ENCODE measurements around the gene PTPRU. TPM values are rescaled to one million over a fixed set of nuclear protein-coding genes. Genes with fewer than 3 reads are reported as not detected.

PTPRU gene
- total RNA-seq, 4 donors from 2014 or later, result 11.4 to 59.4 (median 35.3) TPM

DNA sequence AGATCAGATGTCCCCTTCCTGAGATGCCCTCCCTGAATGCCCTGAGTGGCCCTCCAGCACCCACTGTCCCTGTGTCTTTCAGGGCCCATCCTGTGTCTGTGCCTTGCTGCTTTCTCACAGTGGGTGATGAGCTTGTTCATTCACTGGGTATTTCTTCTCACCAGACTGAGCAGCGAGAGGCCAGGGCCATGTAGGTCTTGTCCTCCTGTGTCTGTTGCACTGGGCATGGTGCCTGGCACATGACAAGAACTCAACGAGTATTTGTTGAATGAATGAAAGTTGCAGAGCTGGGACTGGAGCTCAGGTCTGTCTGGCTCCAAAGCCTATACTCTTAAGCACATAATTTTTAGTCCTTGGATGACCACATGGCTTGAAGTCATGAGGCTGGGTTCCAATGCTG is 93.8 kb downstream of the PTPRU start:
- Histone ChIP-seq H3K4me3 (no peak overlapping the region), H3K27me3 (no peaks in the 10 kb centered on the region), H3K36me3 (no peaks in the 10 kb centered on the region), H3K27ac (no peak overlapping the region), H3K4me1 (no peaks in the 10 kb centered on the region), H3K9me3 (no peaks in the 10 kb centered on the region)
- in situ Hi-C loops (cut with MboI; ENCODE audit: low sequenced_read_pairs in 4 of 4), result no loop called here
- ATAC-seq (no peak), DNase-seq (no peak)
- intact Hi-C loops (cut with DNase I; ENCODE audit: low total_unique reads), result no loop called here
- TF ChIP-seq, protein P1, sequence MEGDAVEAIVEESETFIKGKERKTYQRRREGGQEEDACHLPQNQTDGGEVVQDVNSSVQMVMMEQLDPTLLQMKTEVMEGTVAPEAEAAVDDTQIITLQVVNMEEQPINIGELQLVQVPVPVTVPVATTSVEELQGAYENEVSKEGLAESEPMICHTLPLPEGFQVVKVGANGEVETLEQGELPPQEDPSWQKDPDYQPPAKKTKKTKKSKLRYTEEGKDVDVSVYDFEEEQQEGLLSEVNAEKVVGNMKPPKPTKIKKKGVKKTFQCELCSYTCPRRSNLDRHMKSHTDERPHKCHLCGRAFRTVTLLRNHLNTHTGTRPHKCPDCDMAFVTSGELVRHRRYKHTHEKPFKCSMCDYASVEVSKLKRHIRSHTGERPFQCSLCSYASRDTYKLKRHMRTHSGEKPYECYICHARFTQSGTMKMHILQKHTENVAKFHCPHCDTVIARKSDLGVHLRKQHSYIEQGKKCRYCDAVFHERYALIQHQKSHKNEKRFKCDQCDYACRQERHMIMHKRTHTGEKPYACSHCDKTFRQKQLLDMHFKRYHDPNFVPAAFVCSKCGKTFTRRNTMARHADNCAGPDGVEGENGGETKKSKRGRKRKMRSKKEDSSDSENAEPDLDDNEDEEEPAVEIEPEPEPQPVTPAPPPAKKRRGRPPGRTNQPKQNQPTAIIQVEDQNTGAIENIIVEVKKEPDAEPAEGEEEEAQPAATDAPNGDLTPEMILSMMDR (IDR thresholded peaks at IDR 0.05 in 4 of 5, conservative IDR thresholded peaks at IDR 0.05 in 1 of 5), result no peak
- no peak for TF ChIP-seq POLR2A (IDR thresholded peaks at IDR 0.05)

DNA sequence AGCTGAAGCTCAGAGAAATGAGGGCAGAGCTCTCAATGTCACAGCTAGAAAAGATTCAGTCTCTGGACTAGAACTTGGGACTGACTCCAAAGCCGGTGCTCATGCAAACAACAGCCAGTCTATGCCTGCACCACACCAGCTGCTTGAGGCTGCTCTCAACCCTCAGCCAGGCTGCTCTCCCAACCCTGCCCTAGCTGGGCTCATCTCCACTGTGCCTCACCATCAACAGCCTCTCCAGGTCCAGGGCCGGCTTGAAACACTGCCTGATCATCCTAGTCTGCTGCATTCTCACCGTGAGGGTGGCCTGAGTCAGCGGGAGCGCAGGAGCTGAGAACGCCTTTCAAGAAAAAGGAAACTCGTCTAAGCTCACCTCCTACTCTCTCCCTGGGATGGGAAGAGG is 94.5 kb downstream of the PTPRU start:
- Histone ChIP-seq H3K27me3 (no peaks in the 10 kb centered on the region), H3K36me3 (no peaks in the 10 kb centered on the region), H3K4me3 (no peak overlapping the region), H3K4me1 (no peaks in the 10 kb centered on the region), H3K27ac (no peak overlapping the region), H3K9me3 (no peaks in the 10 kb centered on the region)
- TF ChIP-seq, protein P1 (IDR thresholded peaks at IDR 0.05 in 4 of 5, conservative IDR thresholded peaks at IDR 0.05 in 1 of 5), result no peak
- TF ChIP-seq POLR2A (IDR thresholded peaks at IDR 0.05), result no peak
- in situ Hi-C loops (cut with MboI; ENCODE audit: low sequenced_read_pairs in 4 of 4) (no loop called here), intact Hi-C loops (cut with DNase I; ENCODE audit: low total_unique reads) (no loop called here)
- DNase-seq (no peak), ATAC-seq (no peak)

DNA sequence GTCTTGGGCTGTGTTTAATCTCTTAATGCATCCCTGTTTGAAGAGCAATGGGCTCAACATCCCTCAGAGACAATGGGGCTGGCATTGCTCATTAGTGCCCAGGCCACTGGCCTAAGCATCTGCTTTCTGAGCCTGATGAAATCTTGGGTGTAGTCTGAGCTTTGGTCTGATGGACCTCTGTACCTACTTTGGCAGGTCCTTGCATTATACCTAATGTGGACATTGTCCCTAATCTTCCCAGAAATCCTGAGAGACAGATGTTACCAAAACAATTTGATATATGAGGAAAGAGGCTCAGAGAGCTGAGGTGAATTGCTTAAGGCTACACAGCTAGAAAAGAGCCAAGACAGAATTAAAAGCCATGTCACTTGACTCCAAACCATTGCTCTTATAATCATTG is 95.0 kb downstream of the PTPRU start:
- intact Hi-C loops (cut with DNase I; ENCODE audit: low total_unique reads), result no loop called here
- no peaks in the 10 kb centered on the region for H3K27me3 ChIP-seq
- H3K27ac ChIP-seq, result no peak overlapping the region
- no peaks in the 10 kb centered on the region for H3K4me1 ChIP-seq
- DNase-seq, result no peak
- no peak for ATAC-seq
- no peaks in the 10 kb centered on the region for H3K9me3 ChIP-seq
- in situ Hi-C loops (cut with MboI; ENCODE audit: low sequenced_read_pairs in 4 of 4), result no loop called here
- TF ChIP-seq, protein P1 (IDR thresholded peaks at IDR 0.05 in 4 of 5, conservative IDR thresholded peaks at IDR 0.05 in 1 of 5), result no peak
- no peak for TF ChIP-seq POLR2A (IDR thresholded peaks at IDR 0.05)
- no peaks in the 10 kb centered on the region for H3K36me3 ChIP-seq
- H3K4me3 ChIP-seq, result no peak overlapping the region

DNA sequence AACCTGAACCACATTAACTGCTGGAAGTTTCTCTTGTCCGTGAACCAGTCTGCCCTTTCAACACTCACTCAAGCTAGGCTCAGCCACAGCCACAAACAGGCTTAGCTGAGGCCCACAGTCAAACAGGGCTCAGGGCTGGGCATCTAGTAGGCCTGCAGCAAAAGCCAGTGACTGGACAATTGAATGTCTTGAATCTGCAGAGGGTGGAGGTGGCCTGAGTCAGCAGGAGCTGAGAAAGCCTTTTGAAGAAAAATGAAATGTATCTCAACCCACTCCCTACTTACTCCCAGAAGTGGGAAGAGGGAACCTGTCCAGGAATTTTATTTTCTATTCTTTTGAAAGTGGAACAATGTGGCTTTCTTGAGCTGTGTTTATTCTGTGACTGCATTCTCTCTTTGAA is 95.4 kb downstream of the PTPRU start:
- H3K4me1 ChIP-seq, result no peaks in the 10 kb centered on the region
- H3K36me3 ChIP-seq, result no peaks in the 10 kb centered on the region
- in situ Hi-C loops (cut with MboI; ENCODE audit: low sequenced_read_pairs in 4 of 4) (no loop called here), intact Hi-C loops (cut with DNase I; ENCODE audit: low total_unique reads) (no loop called here)
- no peak for DNase-seq
- H3K27me3 ChIP-seq, result no peaks in the 10 kb centered on the region
- H3K27ac ChIP-seq, result no peak overlapping the region
- TF ChIP-seq POLR2A (IDR thresholded peaks at IDR 0.05), result no peak
- no peaks in the 10 kb centered on the region for H3K9me3 ChIP-seq
- no peak for ATAC-seq
- H3K4me3 ChIP-seq, result no peak overlapping the region

DNA sequence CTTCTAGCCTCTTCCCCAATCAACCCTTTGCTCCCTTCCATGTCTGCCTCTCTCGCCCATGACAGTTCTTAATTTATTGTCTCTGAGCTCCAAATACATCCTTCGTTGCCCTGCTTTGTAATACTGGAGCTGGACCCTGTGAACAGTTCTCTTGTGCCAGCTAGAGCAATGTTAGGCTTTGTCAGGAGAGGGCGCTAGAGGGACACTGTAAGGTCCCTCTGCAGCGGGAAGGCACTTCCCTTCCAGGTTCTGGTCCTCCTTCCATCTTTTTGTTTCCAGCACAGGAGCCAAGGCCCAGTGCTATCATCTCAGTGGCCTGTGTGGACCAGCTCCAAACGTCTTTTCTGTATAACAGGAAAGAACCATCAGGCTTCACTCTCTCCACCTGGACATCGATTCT is 95.9 kb downstream of the PTPRU start:
- H3K27me3 ChIP-seq, result no peaks in the 10 kb centered on the region
- DNase-seq (no peak), ATAC-seq (no peak)
- intact Hi-C loops (cut with DNase I; ENCODE audit: low total_unique reads) (no loop called here), in situ Hi-C loops (cut with MboI; ENCODE audit: low sequenced_read_pairs in 4 of 4) (no loop called here)
- H3K27ac ChIP-seq, result no peak overlapping the region
- no peaks in the 10 kb centered on the region for H3K36me3 ChIP-seq
- no peak overlapping the region for H3K4me3 ChIP-seq
- TF ChIP-seq POLR2A (IDR thresholded peaks at IDR 0.05), result no peak
- TF ChIP-seq, protein P1 (IDR thresholded peaks at IDR 0.05 in 4 of 5, conservative IDR thresholded peaks at IDR 0.05 in 1 of 5), result no peak
- H3K9me3 ChIP-seq, result no peaks in the 10 kb centered on the region
- no peaks in the 10 kb centered on the region for H3K4me1 ChIP-seq

All from gastrocnemius medialis (tissue), 4 donors.